ENCODE measurements around the gene TNRC6A.
"Not testable (repeated sequence)": the region's sequence is repeated elsewhere in the genome, so short reads cannot be mapped to it uniquely, and the experiment has no call there.

TNRC6A gene

GRCh38 chr16:24846548-24847357, 117.3 kb downstream of the TNRC6A start:
- no peak for DNase-seq

GRCh38 chr16:24847358-24847664, 117.9 kb downstream of the TNRC6A start:
- no peak for DNase-seq

GRCh38 chr16:24848065-24848464, 118.6 kb downstream of the TNRC6A start:
- DNase-seq: no peak

GRCh38 chr16:24849641-24850040, 120.2 kb downstream of the TNRC6A start:
- no peak for DNase-seq

- peak in 3 of 14 donors; percentile 4 to 17 (median 10) for DNase-seq
Measured at GRCh38 chr16:24850289-24850938, 121.0 kb downstream of the TNRC6A start.

GRCh38 chr16:24851700-24852099, 122.2 kb downstream of the TNRC6A start:
- DNase-seq: peak in 1 of 14 donors; percentile 21

GRCh38 chr16:24852281-24852721, 122.8 kb downstream of the TNRC6A start:
- DNase-seq: peak in 7 of 14 donors; percentile 3 to 56 (median 30)

- DNase-seq: no peak
Measured at GRCh38 chr16:24853169-24853824, 123.8 kb downstream of the TNRC6A start.

- DNase-seq: peak in 13 of 14 donors; percentile 10 to 88 (median 68)
Measured at GRCh38 chr16:24853830-24854229, 124.4 kb downstream of the TNRC6A start.

- DNase-seq: no peak
Measured at GRCh38 chr16:24854607-24855171, 125.2 kb downstream of the TNRC6A start.

- no peak for DNase-seq
Measured at GRCh38 chr16:24855678-24856077, 126.2 kb downstream of the TNRC6A start.

- DNase-seq: not testable (repeated sequence)
Measured at GRCh38 chr16:24856871-24857270, 127.4 kb downstream of the TNRC6A start.

- DNase-seq: peak in 5 of 14 donors; percentile 6 to 35 (median 13)
Measured at GRCh38 chr16:24858219-24859041, 129.0 kb downstream of the TNRC6A start.

- DNase-seq: no peak
Measured at GRCh38 chr16:24861461-24861860, 132.0 kb downstream of the TNRC6A start.

- DNase-seq: no peak
Measured at GRCh38 chr16:24863582-24864437, 134.4 kb downstream of the TNRC6A start.

- no peak for DNase-seq
Measured at GRCh38 chr16:24869033-24869432, 139.6 kb downstream of the TNRC6A start.

GRCh38 chr16:24871891-24872290, 142.4 kb downstream of the TNRC6A start:
- no peak for DNase-seq

GRCh38 chr16:24873028-24873427, 143.6 kb downstream of the TNRC6A start:
- DNase-seq: no peak

GRCh38 chr16:24875466-24875865, 146.0 kb downstream of the TNRC6A start:
- no peak for DNase-seq

Measured in C1 segment of cervical spinal cord (tissue), 14 donors.